Heart left ventricle (tissue), 16 donors: ENCODE measurements around the gene FUT8. TPM values are rescaled to one million over a fixed set of nuclear protein-coding genes. Genes with fewer than 3 reads are reported as not detected.

Experiments
- ATAC-seq, 4 donors: fragments of 200-7000 bp; cut with Tn5 transposase; one replicate each; pipeline ENCODE4 v1.9.1; 2020 to 2022; ENCODE audit warnings: moderate library complexity in 4 of 4, mild to moderate bottlenecking in 3 of 4, moderate number of reproducible peaks in 1 of 4
- DNase-seq, 5 donors: peaks; one replicate each; pipeline ENCODE4 v3.0.0-alpha.2; 2020
- H3K27ac ChIP-seq, 12 donors: fragments of 200-600 bp; sonication (generic) in 4 of 12; one replicate each; pipeline versions ENCODE4 v1.5.0 to v1.8.0; 2016 to 2022; ENCODE audit warnings: mild to moderate bottlenecking in 2 of 12
- H3K27me3 ChIP-seq, 9 donors: fragments of 200-600 bp; sonication (generic) in 2 of 9; one replicate each; pipeline versions ENCODE4 v1.5.1 to v1.8.0; 2016 to 2022; ENCODE audit warnings: mild to moderate bottlenecking in 3 of 9
- H3K36me3 ChIP-seq, 9 donors: fragments of 200-600 bp; sonication (generic) in 2 of 9; one replicate each; pipeline versions ENCODE4 v1.5.0 to v1.8.0; 2018 to 2022; ENCODE audit warnings: mild to moderate bottlenecking in 2 of 9
- H3K4me1 ChIP-seq, 12 donors: fragments of 200-600 bp; sonication (generic) in 4 of 12; one replicate each; pipeline versions ENCODE4 v1.5.0 to v1.8.0; 2016 to 2022; ENCODE audit warnings: mild to moderate bottlenecking in 3 of 12
- H3K4me3 ChIP-seq, 12 donors: fragments of 200-600 bp; sonication (generic) in 4 of 12; one replicate each; pipeline versions ENCODE4 v1.5.0 to v1.8.0; 2017 to 2022; ENCODE audit warnings: mild to moderate bottlenecking in 9 of 12, moderate library complexity in 4 of 12
- H3K9me3 ChIP-seq, 12 donors: fragments of 200-600 bp; sonication (generic) in 4 of 12; one replicate each; pipeline versions ENCODE4 v1.5.0 to v1.8.0; 2016 to 2022; ENCODE audit warnings: mild to moderate bottlenecking in 1 of 12
- POLR2A ChIP-seq, 2 donors: fragments of 450-650 bp; IDR thresholded peaks; one replicate each; pipeline ENCODE4 v1.6.1; 2017; ENCODE audit warnings: antibody characterized with exemption in 2 of 2, mild to moderate bottlenecking in 2 of 2, moderate library complexity in 2 of 2
- WGBS, 4 donors: extraction: QIAGEN DNeasy Blood & Tissue Kit in 2 of 4; methylation state at CpG; one replicate each; pipeline versions ENCODE4 v1.1.5 to v1.1.7; 2013 to 2018; 5-methylcytosine and 5-hydroxymethylcytosine counted together
- intact Hi-C, 10 donors: fragments of 100-400 bp; cut with DNase I; formaldehyde crosslinking; loops; one replicate each; pipeline versions ENCODE4 v1.11.1 to v1.14.2; 2022
- polyA plus RNA-seq, 2 donors: library from polyadenylated mRNA; stranded (reverse); fragments of 200-250 nt; gene quantifications; one replicate each; pipeline ENCODE4 v1.2.3, GENCODE V29; 2013
- total RNA-seq, 9 donors: library from RNA; depleted of rRNA in 2 of 9; stranded (reverse); fragments of >200 nt in 2 of 9; fragmentation: NEBNext Ultra II Directional in 3 of 9; extraction: Animal tissue kit (Norgen Biotek cat#: 25700) in 3 of 9; gene quantifications; one replicate each; pipeline versions ENCODE4 v1.1.0 to v1.2.4, GENCODE V29; 2016 to 2023
- TF ChIP-seq, protein P1 (sequence below), 12 donors: fragments of 200-600 bp; sonication (generic) in 4 of 12; IDR thresholded peaks; one replicate each; pipeline versions ENCODE4 v1.5.0 to v1.8.0; 2018 to 2022; ENCODE audit warnings: antibody characterized with exemption in 12 of 12, mild to moderate bottlenecking in 5 of 12
- donor health status: ischemic (EF 13 %, LVEDD 7.1; RV severe dilation, severe dysfunction).
- donor health status: healthy with polysubstance abuse.
- donor health status: DM: no; HTN: yes; CAD: no.
- donor health status: DM: no; HTN: no; CAD: no.
- donor health status: ischemic (EF 25% LVEDD 6.9; RV normal size, moderate dysfunction).
- donor health status: ischemic (EF 25% LVEDD 5.7; RV mildly dilated, moderate dysfunction).
- donor health status: healthy.
- donor health status: DM: yes; HTN: yes; CAD: no.
- donor health status: ischemic (EF 35%, LVEDD 5.7; RV mildly dilated, moderate dysfunction).
- donor health status: nonischemic (EF 11% LVEDD 7.7; RV severe dilation, severe dysfunction).
- donor health status: DM: yes; HTN: yes; CAD: no.
- donor health status: PGD.
- donor health status: ischemic (EF 29% LVEDD 5.4; RV normal size, mild dysfunction).
- donor health status: nonischemic (EF 23%, LVEDD 6.1; RV moderate dilation, normal function).

FUT8 gene
- total and polyA plus RNA-seq, 11 donors = 2.8 to 17.3 (median 11.2) TPM

DNA sequence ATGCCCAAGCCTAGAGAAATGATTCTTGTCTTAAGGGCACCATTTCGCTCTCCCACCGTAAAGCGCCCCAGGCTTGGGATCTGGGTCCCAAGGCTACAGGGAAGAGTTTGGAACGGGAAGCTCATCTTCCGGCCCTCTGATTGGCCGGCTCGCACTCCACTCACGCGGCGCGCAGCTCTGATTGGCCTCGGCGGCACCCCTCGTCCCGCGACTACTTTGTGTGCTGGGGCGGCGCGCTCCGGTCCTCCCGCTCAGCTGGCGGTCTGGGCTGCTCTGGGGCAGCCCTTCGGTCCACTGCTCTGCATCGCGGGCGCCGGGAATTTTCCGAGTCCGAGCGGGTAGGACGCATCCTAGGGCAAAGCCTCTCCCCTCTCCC, 886 bp upstream of the FUT8 start:
- 0 to 1% (median 0%) methylated on average over 7 to 31 of the region's 31 CpGs for WGBS, 4 donors
- Histone ChIP-seq H3K4me1 (peaks cover 0 to 21% (median 10%) of the 10 kb centered on the region in 12 donors), H3K27ac (peak overlapping the region; percentile 76 to 96 (median 90)), H3K36me3 (no peaks in the 10 kb centered on the region), H3K9me3 (no peaks in the 10 kb centered on the region), H3K27me3 (no peaks in the 10 kb centered on the region), H3K4me3 (peak overlapping the region; percentile 70 to 94 (median 81))
- ATAC-seq = peak; percentile 88 to 95 (median 93)
- intact Hi-C loops = loop anchor here (1.0 to 10.0 kb wide), 21 partner anchors 174 to 663 kb away; partner anchors contain the start of genes FNTB (in 2 of the 10) and MAX (in 2 of the 10)
- peak; percentile 94 to 97 (median 95) for DNase-seq
- peak in 1 of 2 donors; percentile 80 for TF ChIP-seq POLR2A (IDR thresholded peaks at IDR 0.05)
- TF ChIP-seq, protein P1, sequence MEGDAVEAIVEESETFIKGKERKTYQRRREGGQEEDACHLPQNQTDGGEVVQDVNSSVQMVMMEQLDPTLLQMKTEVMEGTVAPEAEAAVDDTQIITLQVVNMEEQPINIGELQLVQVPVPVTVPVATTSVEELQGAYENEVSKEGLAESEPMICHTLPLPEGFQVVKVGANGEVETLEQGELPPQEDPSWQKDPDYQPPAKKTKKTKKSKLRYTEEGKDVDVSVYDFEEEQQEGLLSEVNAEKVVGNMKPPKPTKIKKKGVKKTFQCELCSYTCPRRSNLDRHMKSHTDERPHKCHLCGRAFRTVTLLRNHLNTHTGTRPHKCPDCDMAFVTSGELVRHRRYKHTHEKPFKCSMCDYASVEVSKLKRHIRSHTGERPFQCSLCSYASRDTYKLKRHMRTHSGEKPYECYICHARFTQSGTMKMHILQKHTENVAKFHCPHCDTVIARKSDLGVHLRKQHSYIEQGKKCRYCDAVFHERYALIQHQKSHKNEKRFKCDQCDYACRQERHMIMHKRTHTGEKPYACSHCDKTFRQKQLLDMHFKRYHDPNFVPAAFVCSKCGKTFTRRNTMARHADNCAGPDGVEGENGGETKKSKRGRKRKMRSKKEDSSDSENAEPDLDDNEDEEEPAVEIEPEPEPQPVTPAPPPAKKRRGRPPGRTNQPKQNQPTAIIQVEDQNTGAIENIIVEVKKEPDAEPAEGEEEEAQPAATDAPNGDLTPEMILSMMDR (IDR thresholded peaks at IDR 0.05) = no peak

DNA sequence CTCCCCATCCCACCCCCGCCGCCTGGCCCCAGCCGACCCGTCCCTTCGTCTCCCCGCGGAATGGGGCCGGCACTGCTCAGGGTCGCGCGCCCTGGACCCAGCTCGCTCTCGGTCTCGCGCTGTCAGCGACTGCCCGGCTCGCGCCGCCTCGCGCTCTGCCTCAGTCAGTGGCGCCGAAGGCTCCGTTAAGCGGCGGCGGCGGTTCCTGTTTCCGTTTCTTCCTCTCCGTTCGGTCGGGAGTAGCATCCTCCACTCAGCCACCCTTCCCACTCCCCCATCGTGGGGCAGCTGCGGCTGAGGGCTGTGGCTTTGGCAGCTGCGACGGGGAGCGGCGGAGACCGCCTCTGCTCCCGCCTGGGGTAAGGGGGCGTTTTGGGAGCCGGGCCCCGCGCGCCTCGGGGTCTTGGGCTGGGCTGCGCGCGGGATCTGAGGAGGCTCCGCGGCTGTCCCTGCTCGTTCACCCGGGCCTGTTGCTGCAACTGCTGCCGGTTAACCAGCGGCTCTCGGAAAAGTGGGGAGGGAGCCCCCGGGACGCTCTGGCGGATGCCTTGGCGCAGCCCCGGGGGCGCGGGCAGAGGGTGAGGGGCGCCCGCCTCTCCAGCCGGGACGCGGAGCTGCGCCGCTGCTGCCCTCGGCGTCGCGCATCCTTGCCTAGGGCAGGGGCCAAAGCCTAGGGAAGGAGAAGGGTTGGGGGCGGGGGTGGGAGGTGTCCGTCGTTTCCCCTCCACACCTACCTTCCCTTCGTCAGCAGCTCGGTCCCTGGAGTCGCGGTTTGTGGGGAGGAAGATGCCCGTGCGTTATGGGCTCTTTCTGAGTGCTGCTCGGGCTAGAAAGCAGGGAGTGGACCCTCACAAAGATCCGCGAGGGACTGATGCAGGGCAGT, 567 bp downstream of the FUT8 start:
- H3K27ac ChIP-seq = peak overlapping the region; percentile 76 to 96 (median 90)
- H3K27me3 ChIP-seq = no peaks in the 10 kb centered on the region
- peak overlapping the region; percentile 70 to 94 (median 81) for H3K4me3 ChIP-seq
- ATAC-seq (peak; percentile 12 to 80 (median 56)), DNase-seq (peak in 2 of 5 donors; percentile 12 to 61)
- H3K36me3 ChIP-seq = no peaks in the 10 kb centered on the region
- H3K4me1 ChIP-seq = peaks cover 0 to 21% (median 10%) of the 10 kb centered on the region in 12 donors
- no peaks in the 10 kb centered on the region for H3K9me3 ChIP-seq
- TF ChIP-seq, protein P1 (IDR thresholded peaks at IDR 0.05) = no peak
- no peak for TF ChIP-seq POLR2A (IDR thresholded peaks at IDR 0.05)
- 0 to 2% (median 1%) methylated on average over 28 to 87 of the region's 87 CpGs for WGBS, 4 donors
- intact Hi-C loops = loop anchor here (2.0 to 10.0 kb wide), 19 partner anchors 176 to 662 kb away; partner anchors contain the start of genes FNTB (in 2 of the 10) and MAX (in 2 of the 10)

DNA sequence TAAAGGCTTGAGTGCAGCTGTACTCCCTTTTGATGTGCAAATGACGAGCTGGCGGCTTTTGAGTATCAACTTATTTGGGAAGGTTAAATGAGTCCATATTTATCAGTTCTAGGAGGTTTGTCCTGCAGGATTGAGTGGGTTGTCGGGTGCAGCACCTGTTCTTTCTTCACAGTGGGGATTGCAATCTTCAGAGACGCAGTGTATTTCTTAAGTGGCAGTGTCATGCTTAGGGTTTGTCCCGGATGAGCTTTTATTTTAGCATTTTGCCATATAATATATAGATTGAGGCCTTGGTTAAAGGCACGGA, 1.2 kb downstream of the FUT8 start:
- H3K27ac ChIP-seq = peak overlapping the region in 11 of 12 donors; percentile 80 to 96 (median 90)
- intact Hi-C loops = loop anchor here (2.0 to 10.0 kb wide), 21 partner anchors 176 to 661 kb away; partner anchors contain the start of genes FNTB (in 2 of the 10) and MAX (in 2 of the 10)
- H3K4me1 ChIP-seq = peaks cover 0 to 21% (median 10%) of the 10 kb centered on the region in 12 donors
- H3K9me3 ChIP-seq = no peaks in the 10 kb centered on the region
- DNase-seq (no peak), ATAC-seq (no peak)
- no peak for TF ChIP-seq POLR2A (IDR thresholded peaks at IDR 0.05)
- no peaks in the 10 kb centered on the region for H3K27me3 ChIP-seq
- peak overlapping the region; percentile 70 to 94 (median 81) for H3K4me3 ChIP-seq
- WGBS, 4 donors = 28 to 40% (median 32%) methylated on average over 6 of the region's 6 CpGs
- H3K36me3 ChIP-seq = no peaks in the 10 kb centered on the region

DNA sequence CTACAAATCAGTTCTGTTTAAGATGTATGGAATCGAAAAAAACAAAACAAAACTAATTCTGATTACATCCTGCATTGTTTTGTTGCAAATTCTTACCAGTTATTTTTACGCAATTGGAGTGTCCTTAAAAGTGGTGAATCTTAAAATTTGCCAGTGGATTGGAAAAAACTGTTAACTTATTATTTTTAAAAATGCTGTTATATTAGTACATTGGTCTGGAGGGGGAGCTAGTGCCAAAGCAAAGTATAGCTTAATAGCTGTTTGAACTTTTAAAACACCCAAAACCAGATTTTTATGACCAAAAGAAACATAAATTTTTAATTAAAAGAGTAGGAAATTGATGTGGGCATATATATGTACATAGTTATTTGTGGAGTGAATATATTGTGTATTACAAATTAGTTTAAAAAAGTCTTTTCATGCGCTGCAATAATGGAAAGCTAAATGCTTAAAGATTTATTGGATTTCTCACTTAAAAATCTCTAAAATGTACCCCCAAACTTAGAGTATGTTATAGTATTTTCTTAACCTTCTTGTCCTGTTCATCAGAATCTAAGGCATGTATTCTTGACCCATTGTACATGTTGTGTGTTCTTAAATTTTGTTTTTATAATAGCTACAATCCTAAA, 2.5 kb downstream of the FUT8 start:
- no peaks in the 10 kb centered on the region for H3K9me3 ChIP-seq
- H3K27ac ChIP-seq = no peak overlapping the region
- no peaks in the 10 kb centered on the region for H3K36me3 ChIP-seq
- H3K4me3 ChIP-seq = peak overlapping the region in 3 of 12 donors; percentile 15 to 82 (median 76)
- H3K4me1 ChIP-seq = peaks cover 0 to 21% (median 10%) of the 10 kb centered on the region in 12 donors
- whole genome bisulfite sequencing, 4 donors = 84 to 86% (median 85%) methylated on average over 3 of the region's 3 CpGs
- TF ChIP-seq, protein P1 (IDR thresholded peaks at IDR 0.05) = peak; percentile 15 to 66 (median 54)
- no peak for TF ChIP-seq POLR2A (IDR thresholded peaks at IDR 0.05)
- no peak for ATAC-seq
- DNase-seq = no peak
- intact Hi-C loops = loop anchor here (1.0 to 10.0 kb wide), 16 partner anchors 178 to 660 kb away; partner anchors contain the start of genes MAX (in 2 of the 10) and FNTB (in 1 of the 10)
- no peaks in the 10 kb centered on the region for H3K27me3 ChIP-seq
